ENCODE results near the gene TRIM31.

TRIM31 gene

DNA sequence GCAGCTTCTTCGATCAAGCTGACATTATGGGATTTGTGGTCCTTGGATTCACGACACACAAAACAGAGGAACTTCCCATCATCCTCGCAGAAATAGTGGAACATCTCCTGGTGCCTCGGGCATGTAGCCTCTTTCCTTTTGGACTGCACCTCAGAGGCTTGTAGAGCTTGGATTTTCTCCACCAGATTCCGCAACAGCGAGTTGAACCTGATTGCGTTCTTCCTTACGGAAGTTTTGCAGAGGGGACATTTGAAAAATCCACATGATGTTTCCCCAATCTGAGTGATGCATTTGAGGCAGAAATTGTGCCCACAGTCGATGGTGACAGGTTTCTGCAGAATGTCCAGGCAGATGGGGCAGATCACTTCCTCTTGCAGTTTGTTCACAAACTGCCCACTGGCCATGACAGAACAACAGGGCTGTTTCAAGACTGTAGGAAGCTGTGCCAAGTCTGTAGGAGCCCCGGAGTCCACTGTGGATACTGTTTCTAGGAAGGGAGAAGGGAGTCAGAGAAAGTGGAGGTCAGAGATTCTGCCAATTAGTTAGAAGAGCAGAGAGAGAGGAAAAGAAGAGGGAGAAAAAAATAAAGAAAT lies 392 bp downstream of the TRIM31 start:
- no peak for FAIRE-seq

GRCh38 chr6:30111266-30111856 lies 1.5 kb downstream of the TRIM31 start:
- FAIRE-seq, result no peak

GRCh38 chr6:30104661-30105060 lies 8.2 kb downstream of the TRIM31 start:
- FAIRE-seq, result no peak

DNA sequence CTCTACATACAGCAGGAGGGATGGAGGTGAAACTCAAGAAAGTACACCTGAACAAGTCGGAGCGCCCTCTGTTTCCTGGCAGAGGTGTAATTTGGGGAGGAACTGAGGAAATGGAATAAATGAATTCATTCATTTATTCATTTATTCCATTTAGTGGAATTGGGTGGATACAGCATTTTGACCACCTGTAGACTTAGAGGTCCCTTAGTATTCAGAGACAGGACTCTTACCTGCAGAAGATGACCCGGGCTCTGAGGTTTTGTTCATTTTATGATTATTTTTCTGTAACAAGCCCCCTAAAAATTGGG lies 9.1 kb downstream of the TRIM31 start:
- FAIRE-seq, result no peak

DNA sequence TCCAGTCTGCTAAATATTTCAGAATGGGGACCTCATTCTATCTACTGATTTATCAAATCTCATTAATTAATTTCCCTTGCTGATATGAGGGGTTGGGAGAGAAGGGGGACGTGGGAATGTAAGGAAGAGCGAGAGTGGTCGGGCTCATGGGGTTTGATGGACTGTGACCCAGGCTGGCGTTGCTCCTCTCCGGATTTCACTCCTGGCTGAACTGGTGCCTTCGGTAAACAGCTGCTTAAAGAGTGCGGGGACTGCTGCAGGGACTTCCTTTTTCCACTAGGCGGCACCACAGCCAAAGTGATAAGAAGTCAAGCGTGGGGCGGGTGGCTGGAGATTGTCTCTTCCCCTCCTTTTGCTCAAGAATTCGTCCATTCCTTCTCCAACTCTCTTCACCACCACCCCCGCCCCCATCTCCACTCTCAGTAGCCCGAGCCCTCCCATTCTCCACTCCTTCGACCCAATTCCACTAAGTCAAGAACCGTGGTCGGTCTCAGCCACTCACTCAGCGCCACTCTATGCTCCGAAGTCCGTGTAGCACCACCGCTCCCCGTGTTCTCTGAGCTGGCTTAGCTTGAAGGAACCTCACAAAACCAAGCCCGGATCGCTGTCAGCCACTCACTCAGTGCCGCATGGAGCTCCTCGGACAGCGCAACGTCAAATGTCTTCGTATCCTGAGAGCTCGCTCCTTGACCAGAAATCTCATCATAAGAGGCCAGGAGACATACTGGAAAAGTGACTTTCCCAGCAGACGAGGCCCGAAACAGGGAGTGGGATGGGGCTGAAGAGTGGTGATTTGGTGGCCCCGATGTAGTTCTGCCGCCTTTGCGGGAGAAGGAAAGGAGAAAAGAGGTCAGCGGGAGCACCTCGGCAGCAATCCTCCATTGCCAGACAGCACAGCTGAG lies 9.7 kb downstream of the TRIM31 start:
- no peak for FAIRE-seq

DNA sequence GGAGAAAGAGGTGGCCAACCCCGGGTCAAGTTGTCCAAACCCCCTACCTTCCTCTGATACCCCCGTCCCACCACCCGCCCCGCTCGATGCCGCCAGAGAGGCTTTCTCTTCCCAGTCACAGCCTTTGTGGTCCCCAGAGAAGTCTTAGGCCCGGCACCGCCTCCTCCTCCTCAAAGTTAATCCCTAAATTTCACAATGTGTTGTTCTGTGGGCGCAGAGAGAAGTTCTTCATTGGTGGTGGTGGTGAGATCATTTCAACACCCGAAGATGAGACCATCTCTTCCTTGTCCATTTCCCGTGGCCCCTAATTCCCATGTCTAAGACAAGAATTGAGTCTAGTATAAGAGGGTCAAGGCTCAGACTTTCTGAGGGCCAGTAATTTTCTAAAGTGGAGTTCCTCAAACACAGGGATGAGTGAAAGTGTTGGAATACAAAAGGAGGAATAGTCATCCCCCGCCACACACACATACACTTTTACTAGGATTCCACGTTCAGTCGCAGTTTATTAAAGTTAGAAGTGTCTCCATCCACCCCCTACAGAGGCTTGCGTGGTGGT lies 10.4 kb downstream of the TRIM31 start:
- FAIRE-seq, result no peak

DNA sequence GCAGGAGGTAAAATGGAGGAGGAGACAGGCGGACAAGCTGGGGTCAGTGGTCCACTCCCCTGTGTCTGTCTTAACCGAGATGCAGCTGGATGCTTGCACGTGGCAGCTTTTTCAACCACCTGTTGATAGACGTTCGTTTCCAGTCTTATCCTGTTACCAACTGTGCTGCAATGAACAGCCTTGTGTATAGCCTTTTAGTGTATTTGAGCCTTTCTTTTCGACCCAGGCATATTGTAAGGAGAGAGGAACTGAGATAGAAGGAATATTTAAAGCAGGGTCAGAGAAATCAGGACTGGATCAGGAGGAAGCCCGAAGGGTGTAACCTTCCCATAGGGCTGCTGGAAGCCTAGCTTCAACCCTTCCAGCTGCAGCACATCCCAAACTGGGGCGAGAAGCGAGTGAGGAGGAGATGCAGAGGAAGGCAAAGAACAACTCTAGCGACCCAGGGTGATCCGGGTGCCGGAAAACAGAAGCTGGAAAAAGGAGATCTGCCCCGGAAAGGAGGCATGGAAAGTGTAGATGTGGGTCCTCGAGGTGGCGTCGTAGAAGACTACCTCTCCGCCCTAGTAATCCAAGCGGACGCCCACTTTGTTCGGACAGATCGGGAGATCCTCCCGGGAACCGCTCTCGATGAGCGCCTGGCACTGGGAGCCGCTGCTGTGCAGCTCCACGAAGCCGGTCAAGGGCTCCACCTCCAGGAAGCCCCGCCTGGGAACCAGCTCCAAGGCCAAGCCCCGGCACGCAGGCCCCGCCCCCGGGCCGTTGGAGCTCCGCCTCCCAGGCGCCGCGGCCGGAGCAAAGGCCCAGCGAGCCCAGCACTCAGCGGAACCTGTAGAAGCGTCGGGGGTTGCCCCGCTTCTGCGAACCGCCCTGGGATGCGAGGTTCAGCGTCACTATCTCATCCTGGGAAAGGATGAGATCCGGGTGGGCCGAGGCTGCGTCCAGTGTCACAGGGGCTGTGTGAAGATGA lies 11.2 kb downstream of the TRIM31 start:
- no peak for FAIRE-seq

DNA sequence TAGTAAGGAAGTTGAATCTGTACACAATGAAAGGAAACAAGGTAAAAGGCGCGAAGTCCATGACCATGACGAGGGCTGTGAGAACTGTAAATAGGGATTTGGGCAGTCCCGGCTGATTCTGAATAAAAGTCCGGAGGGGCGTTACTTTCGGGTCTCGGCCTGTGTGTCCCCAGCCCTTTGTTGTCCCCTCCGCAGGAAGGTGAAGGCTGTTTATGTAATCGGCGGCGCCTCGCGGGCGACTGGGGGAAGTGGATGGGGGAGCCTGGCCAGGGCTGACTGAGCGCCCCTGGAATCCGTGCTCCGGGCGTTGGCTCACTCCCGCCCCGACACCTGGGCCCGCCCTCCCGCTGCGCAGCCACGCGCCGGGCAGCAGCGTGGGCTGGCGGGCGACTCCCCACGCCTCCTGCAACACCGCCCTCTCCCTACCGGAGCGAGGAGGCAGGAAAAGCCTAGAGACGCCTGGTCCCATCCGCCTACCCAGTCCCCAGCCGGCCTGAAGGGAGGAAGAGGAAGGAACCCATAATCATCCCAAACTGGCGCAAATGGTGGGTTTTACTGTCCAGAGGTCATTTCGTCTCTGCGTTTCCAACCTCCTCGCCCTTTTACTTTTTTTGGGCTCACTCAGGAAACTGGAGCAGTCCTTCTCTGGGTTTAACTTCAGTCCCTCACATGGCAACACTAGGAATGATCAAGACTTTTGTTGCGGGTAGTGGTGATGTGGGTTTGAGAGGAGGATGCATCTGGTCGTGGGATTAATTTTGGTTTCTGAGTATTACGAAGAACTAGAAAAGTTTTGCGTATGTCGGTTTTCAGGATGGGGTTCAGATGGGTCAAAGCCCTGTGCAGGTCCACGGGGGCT lies 12.1 kb downstream of the TRIM31 start:
- no peak for FAIRE-seq

DNA sequence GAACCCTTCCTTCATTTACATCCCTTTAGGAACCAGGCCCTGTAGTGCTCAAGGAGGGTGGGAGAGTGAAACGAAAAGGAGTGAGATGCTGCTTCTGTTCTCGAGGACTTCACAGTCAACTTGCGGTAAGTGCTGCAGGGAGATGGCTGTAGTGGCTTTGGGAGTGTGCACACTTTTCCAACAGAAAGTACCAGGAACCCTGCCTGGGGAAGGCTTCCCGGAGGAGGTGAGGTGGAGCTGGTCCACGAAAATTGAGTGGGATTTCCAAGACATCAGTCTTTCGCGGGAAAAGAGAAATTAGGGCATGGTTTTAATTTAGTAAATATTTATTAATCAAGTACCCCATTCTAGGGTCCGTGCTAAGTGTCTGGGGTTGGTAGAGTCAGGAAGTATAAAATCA lies 12.7 kb downstream of the TRIM31 start:
- FAIRE-seq, result no peak

GRCh38 chr6:30097902-30098768 lies 14.8 kb downstream of the TRIM31 start:
- FAIRE-seq, result no peak

DNA sequence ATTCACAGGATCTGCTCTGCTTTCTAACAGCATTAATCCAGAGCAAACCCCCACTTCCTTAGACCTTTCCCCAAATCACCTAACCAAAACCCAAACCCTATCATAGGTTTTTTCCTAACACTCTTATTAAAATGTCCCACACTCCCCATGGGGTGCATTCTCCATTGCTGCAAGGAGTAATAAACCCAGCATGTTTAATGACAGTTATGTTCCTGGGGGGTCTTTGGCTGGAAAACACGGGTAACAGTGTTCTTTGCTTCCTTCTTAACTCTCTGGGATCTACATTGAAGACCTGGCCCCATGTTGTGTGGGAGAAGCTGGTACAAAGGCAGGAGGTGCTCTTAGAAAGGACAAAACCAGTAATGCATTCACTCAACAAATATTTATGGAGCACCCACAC lies 16.1 kb downstream of the TRIM31 start:
- FAIRE-seq, result no peak

DNA sequence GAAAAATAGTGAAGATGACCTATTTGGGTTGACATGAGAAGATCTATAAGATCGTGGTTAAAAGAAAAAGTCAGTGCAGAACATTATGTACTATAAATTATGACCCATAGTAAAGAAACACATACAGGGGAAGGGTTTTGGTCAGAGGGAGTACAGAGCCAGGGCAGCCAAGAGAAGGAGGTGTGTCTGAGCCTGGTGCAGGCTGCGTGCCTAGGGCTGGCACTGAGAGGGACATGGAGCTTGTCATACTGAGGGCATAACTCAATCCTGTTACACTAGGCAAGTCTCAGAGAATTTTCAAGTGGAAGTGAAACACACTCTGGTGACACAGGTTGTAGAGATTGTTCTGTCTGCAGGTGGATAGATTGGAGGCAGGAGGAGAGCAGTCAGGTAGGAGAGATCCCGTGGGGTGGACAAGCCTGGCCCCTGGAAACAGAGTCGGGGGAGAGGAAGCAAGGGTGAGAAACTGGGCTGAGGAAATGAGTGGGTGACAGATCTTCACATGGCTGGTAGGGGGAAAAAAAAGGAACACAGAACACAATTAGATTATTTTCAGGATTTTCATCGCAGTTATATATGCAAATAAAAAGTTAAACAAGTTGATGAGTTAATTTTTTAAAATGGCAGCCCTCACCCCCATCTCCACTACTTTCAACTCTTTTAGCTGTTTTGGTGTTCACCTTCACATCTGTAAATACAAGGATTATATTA lies 18.8 kb downstream of the TRIM31 start:
- FAIRE-seq, result no peak

DNA sequence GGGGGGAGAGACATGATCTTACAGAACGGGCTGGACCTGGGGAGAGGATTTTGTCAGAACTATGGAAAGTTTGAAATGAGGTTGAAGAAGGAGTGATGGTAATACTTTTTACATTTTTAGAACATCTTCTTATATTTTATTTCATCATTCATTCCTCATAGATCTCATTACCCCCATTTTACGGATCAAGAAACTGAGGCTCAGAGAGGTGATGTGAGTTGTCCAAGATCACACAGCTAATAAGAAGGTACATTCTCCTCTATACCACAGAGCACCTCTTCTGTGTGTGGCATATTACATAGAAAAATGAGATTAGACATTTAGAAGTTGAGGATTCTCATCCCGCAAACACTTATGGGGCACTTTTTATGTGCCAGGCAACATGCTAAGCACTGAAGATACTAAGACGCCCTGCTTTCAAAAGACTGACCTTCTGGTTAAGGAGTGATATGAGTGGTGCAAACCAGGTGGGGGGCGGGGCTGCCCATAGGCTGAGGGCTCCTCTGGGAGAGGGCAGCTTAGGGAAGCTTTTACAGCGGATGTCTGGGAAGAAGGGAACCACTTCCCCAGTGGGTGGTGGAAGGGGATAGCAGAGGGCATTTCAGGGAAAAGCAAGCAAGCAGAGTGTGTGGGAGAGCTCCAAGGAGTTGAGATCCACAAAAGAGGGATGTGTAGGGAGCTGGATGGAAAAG lies 19.9 kb downstream of the TRIM31 start:
- FAIRE-seq, result no peak

DNA sequence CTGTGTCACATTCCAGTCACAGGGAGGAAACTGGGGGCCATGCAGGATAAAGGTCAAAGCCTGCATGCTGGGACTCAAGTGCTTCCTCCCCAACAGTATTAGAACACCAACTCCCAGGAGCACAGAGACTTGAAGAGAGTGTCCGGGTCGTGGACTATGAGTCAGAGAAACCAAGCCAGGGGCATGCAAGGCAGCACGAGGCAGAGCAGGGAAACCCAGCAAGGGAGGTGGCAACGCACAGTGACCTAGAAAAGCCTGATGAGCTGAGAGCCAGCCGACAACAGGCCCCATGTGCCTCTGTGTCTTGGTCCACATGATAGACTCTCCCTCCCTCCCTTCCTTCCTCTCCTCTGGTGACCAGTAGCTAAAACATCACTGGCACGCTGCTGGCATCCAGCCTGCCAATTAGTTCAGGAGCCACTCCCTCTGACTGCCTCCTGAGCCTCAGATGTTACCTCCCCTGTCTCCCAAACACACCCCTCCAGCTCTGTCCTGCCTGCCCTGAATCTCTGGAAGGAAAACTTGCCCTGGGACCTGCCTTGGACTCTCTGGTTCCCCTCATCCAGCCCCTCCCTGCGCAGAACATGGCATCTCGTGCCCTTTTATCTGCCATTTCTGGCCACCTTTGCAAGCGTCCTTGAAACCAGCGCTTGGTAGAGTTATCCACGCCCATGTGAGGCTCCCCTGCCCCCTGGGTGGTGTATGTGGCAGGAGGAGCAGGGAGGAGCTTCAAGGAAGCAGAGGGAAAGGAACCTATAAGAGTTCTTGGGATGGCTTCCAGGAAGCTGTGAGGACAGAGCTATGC lies 21.1 kb downstream of the TRIM31 start:
- no peak for FAIRE-seq

DNA sequence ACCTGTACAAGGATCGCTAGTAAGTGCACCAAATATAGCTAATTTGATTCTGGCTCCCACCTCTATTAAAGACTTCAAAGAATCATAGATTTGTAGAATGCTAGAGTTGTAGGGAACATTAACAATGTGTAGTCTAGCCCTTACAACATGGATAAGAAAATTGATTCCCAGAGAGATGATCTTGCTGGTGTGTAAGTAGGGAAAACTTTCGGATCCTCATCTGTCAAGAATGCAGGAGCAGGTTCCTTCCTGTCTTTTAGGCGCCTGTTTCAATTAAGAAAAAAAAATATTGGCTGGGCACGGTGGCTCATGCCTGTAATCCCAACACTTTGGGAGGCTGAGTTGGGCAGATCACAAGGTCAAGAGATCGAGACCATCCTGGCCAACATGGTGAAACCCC lies 25.0 kb downstream of the TRIM31 start:
- no peak for FAIRE-seq

DNA sequence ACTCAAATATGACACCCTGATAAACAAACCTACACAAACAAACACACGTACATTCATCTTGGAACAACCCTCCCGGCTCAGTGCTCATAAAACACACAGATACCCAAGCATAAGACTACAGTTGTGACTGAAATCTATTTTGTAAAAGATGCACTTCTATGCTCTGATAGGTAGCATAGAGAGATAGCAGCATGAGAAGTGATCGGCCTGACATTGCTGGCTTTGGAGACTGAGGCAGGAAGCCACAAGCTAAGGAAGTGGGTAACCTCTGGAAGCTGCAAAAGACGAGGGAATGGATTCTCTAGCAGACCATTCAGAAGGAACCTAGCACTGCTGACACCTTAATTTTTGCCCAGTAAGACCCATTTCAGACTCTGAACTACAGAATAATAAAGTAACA lies 35.7 kb downstream of the TRIM31 start:
- FAIRE-seq, result no peak

DNA sequence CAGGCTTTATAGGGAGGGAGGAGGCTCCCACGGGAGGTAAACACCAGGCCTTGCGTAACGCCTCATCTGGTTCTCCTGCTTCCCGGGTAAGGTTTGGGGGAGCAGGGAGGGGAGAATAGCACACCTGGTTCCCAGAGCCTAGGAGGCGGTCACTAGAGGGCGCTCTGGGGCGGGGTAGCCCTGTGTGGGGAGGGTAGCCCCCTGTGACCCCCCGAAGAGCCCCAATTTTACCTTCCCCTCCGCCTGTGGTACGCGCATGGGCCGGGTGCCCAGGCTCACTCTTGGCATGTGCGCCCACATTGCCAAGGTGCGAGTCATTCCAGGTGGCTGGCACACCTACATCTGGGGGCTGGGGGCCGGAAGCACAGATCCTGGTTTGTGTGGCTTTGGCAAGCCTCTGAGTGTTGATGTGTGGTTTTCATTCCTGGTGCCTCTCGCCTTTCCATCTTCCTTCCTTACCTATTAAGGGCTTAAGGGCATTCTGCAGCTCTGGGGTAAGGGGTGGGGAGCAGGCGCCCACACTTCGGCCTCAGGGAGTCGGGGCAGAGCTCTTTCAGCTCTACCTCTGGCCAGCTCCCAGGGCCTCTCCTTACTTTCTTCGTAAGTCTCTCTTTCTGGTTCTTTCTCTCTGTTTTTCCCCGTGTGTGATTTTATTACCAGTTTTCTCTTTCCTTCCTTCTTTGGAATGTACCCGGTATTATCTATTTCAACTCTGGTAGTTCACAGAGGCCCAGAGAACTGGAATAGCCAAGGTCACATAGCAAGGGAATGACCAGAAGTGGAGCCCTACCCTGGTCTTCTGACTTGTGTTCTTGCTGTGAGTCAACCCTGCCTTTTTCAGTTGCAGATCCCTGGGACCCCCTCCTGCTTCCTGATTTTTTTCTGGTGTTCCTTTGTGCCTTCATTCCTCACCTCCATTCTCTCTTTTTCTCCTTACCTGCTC lies 36.8 kb downstream of the TRIM31 start:
- FAIRE-seq, result no peak

All from islet of Langerhans (tissue), 1 donor.